ENCODE measurements around the gene LRIT1.

Gene LRIT1

DNA sequence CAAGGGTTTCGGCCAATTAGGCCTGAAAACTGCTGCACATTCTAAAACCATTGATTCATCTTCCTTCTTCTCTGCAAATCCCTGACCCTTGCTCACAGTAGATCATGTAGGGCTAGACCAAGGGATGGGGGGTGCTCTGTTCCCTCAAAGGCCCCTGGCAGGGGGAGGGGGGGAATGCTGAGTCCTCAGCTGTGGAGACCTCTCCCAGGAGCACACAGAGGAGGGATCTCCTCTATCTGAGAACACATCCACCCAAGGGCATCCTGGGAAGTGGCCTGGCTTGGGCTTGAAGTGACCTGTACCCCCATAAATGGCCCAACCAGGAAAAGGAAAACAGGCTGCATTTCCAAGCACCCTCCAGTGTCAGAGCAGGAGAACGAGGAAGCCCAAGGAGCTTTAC lies 48.0 kb downstream of the LRIT1 start:
- POLR2A ChIA-PET (ENCODE audit: low non-redundant PET), result no interaction called here
- DNase-seq (ENCODE audit: low spot score), result no peak
- no peak for TF ChIP-seq CTCF (conservative IDR thresholded peaks at IDR 0.05; ENCODE audit: low read depth)
- CTCF ChIA-PET, result no interaction called here
- H3K27ac ChIP-seq, result no peak overlapping the region

GRCh38 chr10:84191106-84191505 lies 50.2 kb downstream of the LRIT1 start:
- ChIA-PET CTCF (interaction anchor here (0.5 kb wide), 2 partner anchors 31 to 164 kb away, joined by 3 read pairs; no protein-coding TSS in a partner anchor), POLR2A (ENCODE audit: low non-redundant PET) (no interaction called here)
- DNase-seq (ENCODE audit: low spot score), result no peak
- no peak for TF ChIP-seq CTCF (conservative IDR thresholded peaks at IDR 0.05; ENCODE audit: low read depth)
- H3K27ac ChIP-seq, result no peak overlapping the region

DNA sequence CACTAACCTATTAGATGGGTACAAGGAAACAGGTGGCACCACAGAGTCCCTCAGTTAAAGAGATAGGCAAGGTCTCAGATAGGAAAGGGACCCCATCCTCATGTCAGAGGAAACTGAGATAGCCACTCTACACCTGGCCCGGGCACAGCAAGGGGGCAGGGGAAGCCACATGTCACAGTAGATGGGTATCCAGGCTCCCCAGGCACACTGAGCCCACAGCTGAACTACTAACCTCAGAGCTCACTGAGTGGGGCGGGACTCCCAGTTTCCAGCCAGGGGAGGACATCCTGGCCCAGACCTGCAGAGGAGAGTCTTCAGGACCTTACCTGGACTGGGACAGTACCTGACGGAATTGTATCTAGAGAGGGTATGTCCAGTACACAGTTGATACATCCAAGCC lies 50.7 kb downstream of the LRIT1 start:
- POLR2A ChIA-PET (ENCODE audit: low non-redundant PET), result no interaction called here
- no peak for DNase-seq (ENCODE audit: low spot score)
- no peak for TF ChIP-seq CTCF (conservative IDR thresholded peaks at IDR 0.05; ENCODE audit: low read depth)
- CTCF ChIA-PET, result interaction anchor here (0.5 to 0.6 kb wide), 2 partner anchors 9 to 30 kb away, joined by 3 read pairs; no protein-coding TSS in a partner anchor
- H3K27ac ChIP-seq, result no peak overlapping the region

DNA sequence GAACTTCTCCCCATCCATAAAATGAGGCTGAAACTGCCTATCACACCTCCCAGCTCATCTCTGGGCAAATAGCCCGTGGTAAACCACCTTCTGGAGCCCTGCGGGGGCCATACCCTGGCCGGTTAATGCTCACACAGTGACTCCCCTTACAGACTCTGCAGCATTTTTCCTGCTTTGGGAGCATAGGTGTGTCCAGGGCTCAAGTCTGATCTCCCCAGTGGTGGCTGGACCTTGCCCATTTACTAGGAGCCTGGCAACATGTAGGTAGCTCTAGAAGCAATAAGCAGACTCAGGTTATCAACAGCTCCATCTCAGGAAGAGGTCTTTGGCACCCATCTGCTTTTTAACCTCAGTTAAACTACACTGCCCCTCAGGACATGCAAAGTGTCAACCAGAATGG lies 52.5 kb downstream of the LRIT1 start:
- no peak for DNase-seq (ENCODE audit: low spot score)
- no peak for TF ChIP-seq CTCF (conservative IDR thresholded peaks at IDR 0.05; ENCODE audit: low read depth)
- POLR2A ChIA-PET (ENCODE audit: low non-redundant PET), result no interaction called here
- no peak overlapping the region for H3K27ac ChIP-seq
- CTCF ChIA-PET, result no interaction called here

- no peak overlapping the region for H3K27ac ChIP-seq
- no peak for DNase-seq (ENCODE audit: low spot score)
- ChIA-PET POLR2A (ENCODE audit: low non-redundant PET) (no interaction called here), CTCF (no interaction called here)
- TF ChIP-seq CTCF (conservative IDR thresholded peaks at IDR 0.05; ENCODE audit: low read depth), result no peak
Measured at GRCh38 chr10:84185526-84186175, 55.7 kb downstream of the LRIT1 start.

DNA sequence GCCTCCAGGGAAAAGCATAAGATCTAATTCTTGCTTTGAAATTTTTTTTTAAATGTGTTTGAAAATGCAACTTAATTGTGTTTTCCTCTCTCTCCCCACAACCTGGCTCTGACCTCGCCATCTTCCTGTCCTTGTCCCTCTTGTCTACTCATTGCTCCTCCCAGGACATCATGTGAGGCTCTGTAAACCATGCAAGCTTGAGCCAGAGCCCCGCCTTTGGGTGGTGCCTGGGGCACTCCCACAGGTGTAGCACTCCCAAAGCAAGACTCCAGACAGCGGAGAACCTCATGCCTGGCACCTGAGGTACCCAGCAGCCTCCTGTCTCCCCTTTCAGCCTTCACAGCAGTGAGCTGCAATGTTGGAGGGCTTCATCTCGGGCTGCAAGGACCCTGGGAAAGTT lies 56.8 kb downstream of the LRIT1 start:
- POLR2A ChIA-PET (ENCODE audit: low non-redundant PET), result no interaction called here
- no peak for DNase-seq (ENCODE audit: low spot score)
- H3K27ac ChIP-seq, result no peak overlapping the region
- CTCF ChIA-PET, result no interaction called here
- TF ChIP-seq CTCF (conservative IDR thresholded peaks at IDR 0.05; ENCODE audit: low read depth), result no peak
